HG02852 (cell line): Measurements from ENCODE around the gene AQP1.

Source experiments
- ATAC-seq: cut with Tn5 transposase; IDR thresholded peaks from one replicate; pipeline ENCODE4 v1.9.1; 2021; ENCODE audit warnings: mild to moderate bottlenecking, moderate library complexity; ENCODE audit not compliant: unreplicated experiment

Gene AQP1

GRCh38 chr7:30905078-30906012 lies 6.3 kb upstream of the AQP1 start:
- no peak for ATAC-seq

GRCh38 chr7:30906014-30906413 lies 5.6 kb upstream of the AQP1 start:
- ATAC-seq: no peak

GRCh38 chr7:30906515-30907240 lies 5.0 kb upstream of the AQP1 start:
- ATAC-seq: no peak

GRCh38 chr7:30907527-30908267 lies 4.0 kb upstream of the AQP1 start:
- no peak for ATAC-seq

GRCh38 chr7:30908681-30909080 lies 3.0 kb upstream of the AQP1 start:
- ATAC-seq: no peak

- no peak for ATAC-seq
Measured at GRCh38 chr7:30909431-30909830, 2.2 kb upstream of the AQP1 start.

GRCh38 chr7:30910411-30911073 lies 1.1 kb upstream of the AQP1 start:
- ATAC-seq: no peak

GRCh38 chr7:30911133-30911532 lies 520 bp upstream of the AQP1 start:
- no peak for ATAC-seq

- ATAC-seq: no peak
Measured at GRCh38 chr7:30912021-30912730, 523 bp downstream of the AQP1 start.

GRCh38 chr7:30912731-30912985 lies 1.0 kb downstream of the AQP1 start:
- ATAC-seq: no peak

- ATAC-seq: no peak
Measured at GRCh38 chr7:30912986-30913811, 1.5 kb downstream of the AQP1 start.

GRCh38 chr7:30913821-30914515 lies 2.3 kb downstream of the AQP1 start:
- ATAC-seq: no peak

- no peak for ATAC-seq
Measured at GRCh38 chr7:30914596-30914995, 2.9 kb downstream of the AQP1 start.

- ATAC-seq: no peak
Measured at GRCh38 chr7:30915005-30915601, 3.5 kb downstream of the AQP1 start.

- no peak for ATAC-seq
Measured at GRCh38 chr7:30915751-30916150, 4.1 kb downstream of the AQP1 start.

- no peak for ATAC-seq
Measured at GRCh38 chr7:30916255-30916654, 4.6 kb downstream of the AQP1 start.

GRCh38 chr7:30916767-30917166 lies 5.1 kb downstream of the AQP1 start:
- no peak for ATAC-seq

GRCh38 chr7:30917216-30917893 lies 5.7 kb downstream of the AQP1 start:
- ATAC-seq: no peak
